ENCODE results near the gene RTF1. TPM values are rescaled to one million over a fixed set of nuclear protein-coding genes. Genes with fewer than 3 reads are reported as not detected.

RTF1 gene
- polyA plus RNA-seq, 3 donors, result 11.2 to 19.1 (median 15.0) TPM

GRCh38 chr15:41408234-41408641 is 8.7 kb upstream of the RTF1 start:
- intact Hi-C loops (cut with micrococcal nuclease), result no loop called here
- Histone ChIP-seq H2AFZ (ENCODE audit: insufficient read depth, low read depth, low read length, poor library complexity, severe bottlenecking) (peak overlapping the region; percentile 11), H3K9me3 (replicated peaks in 1 of 2; ENCODE audit: control insufficient read depth in 1 of 2, insufficient read depth in 1 of 2, low read length in 2 of 2) (no peaks in the 10 kb centered on the region), H3K27ac (ENCODE audit: low read depth in 1 of 2, low read length in 2 of 2) (peak overlapping the region; percentile 34 to 78), H3K4me3 (replicated peaks in 1 of 3; ENCODE audit: low read depth in 2 of 3, low read length in 3 of 3) (no peak overlapping the region), H4K20me1 (ENCODE audit: insufficient read depth, low read length) (no peaks in the 10 kb centered on the region), H3K9ac (ENCODE audit: insufficient read depth, low read length, poor library complexity, severe bottlenecking) (no peak overlapping the region), H3K79me2 (ENCODE audit: insufficient read depth, low read length) (no peaks in the 10 kb centered on the region), H3K4me1 (ENCODE audit: control insufficient read depth in 1 of 2, insufficient read depth in 2 of 2, low read length in 2 of 2) (peaks cover 49 to 64% of the 10 kb centered on the region in 2 donors), H3K4me2 (replicated peaks; ENCODE audit: extremely low read depth, low read length, poor library complexity, severe bottlenecking) (no peak overlapping the region), H3K36me3 (replicated peaks in 1 of 2; ENCODE audit: control insufficient read depth in 1 of 2, insufficient read depth in 2 of 2, low read length in 2 of 2) (no peaks in the 10 kb centered on the region), H3K27me3 (ENCODE audit: control insufficient read depth in 2 of 2, insufficient read depth in 2 of 2, low read length in 2 of 2) (no peaks in the 10 kb centered on the region)
- H3K27me3 Mint-ChIP-seq (ENCODE audit: low read depth in 3 of 3), result peaks cover 0 to 2% (median 0%) of the 10 kb centered on the region in 3 donors
- peak overlapping the region; percentile 41 to 91 (median 85) for H3K27ac Mint-ChIP-seq
- H3K36me3 Mint-ChIP-seq, result no peaks in the 10 kb centered on the region
- WGBS (ENCODE audit: insufficient coverage), result 100% methylated on average over 1 of the region's 2 CpGs
- peak in 2 of 3 donors; percentile 20 to 25 for DNase-seq
- no peak overlapping the region for H3K4me3 Mint-ChIP-seq
- H3K9me3 Mint-ChIP-seq, result peaks cover 0 to under 1% (median 0%) of the 10 kb centered on the region in 7 donors
- TF ChIP-seq CTCF (IDR thresholded peaks at IDR 0.05), result no peak
- H3K4me1 Mint-ChIP-seq, result peaks cover 53% of the 10 kb centered on the region

DNA sequence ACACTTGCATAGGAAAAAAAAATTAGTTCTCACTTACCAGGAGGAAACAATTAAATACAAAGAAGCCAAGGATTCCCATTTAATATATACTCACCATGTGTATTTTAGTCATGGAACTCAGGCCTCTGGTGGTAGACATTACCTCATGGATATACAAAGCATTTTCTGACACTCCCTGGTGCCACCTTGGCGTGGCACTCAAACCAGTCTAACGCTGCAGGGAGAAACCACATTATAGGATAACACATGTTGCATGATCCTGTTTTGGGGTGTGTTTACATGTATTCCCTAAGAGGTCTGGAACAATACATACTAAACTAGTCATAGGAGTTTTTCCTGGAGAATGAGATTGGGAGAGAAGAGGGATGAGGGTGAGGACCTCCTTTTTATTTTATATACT is 5.9 kb upstream of the RTF1 start:
- no peak for TF ChIP-seq CTCF (IDR thresholded peaks at IDR 0.05)
- Histone ChIP-seq H3K9ac (ENCODE audit: insufficient read depth, low read length, poor library complexity, severe bottlenecking) (no peak overlapping the region), H3K36me3 (replicated peaks in 1 of 2; ENCODE audit: control insufficient read depth in 1 of 2, insufficient read depth in 2 of 2, low read length in 2 of 2) (no peaks in the 10 kb centered on the region), H3K27me3 (ENCODE audit: control insufficient read depth in 2 of 2, insufficient read depth in 2 of 2, low read length in 2 of 2) (no peaks in the 10 kb centered on the region), H3K79me2 (ENCODE audit: insufficient read depth, low read length) (peaks cover 9% of the 10 kb centered on the region), H4K20me1 (ENCODE audit: insufficient read depth, low read length) (no peaks in the 10 kb centered on the region), H3K27ac (ENCODE audit: low read depth in 1 of 2, low read length in 2 of 2) (peak overlapping the region in 1 of 2 donors; percentile 77), H3K4me1 (ENCODE audit: control insufficient read depth in 1 of 2, insufficient read depth in 2 of 2, low read length in 2 of 2) (peaks cover 46 to 47% of the 10 kb centered on the region in 2 donors), H3K4me2 (replicated peaks; ENCODE audit: extremely low read depth, low read length, poor library complexity, severe bottlenecking) (no peak overlapping the region), H3K9me3 (replicated peaks in 1 of 2; ENCODE audit: control insufficient read depth in 1 of 2, insufficient read depth in 1 of 2, low read length in 2 of 2) (no peaks in the 10 kb centered on the region), H2AFZ (ENCODE audit: insufficient read depth, low read depth, low read length, poor library complexity, severe bottlenecking) (no peak overlapping the region), H3K4me3 (replicated peaks in 1 of 3; ENCODE audit: low read depth in 2 of 3, low read length in 3 of 3) (no peak overlapping the region)
- Mint-ChIP-seq H3K27me3 (ENCODE audit: low read depth in 3 of 3) (peaks cover 0 to 2% (median 0%) of the 10 kb centered on the region in 3 donors), H3K36me3 (peaks cover 0 to 4% of the 10 kb centered on the region in 2 donors), H3K9me3 (peaks cover 0 to 1% (median 0%) of the 10 kb centered on the region in 7 donors), H3K27ac (peak overlapping the region in 6 of 7 donors; percentile 76 to 97 (median 82)), H3K4me3 (no peak overlapping the region), H3K4me1 (peaks cover 39% of the 10 kb centered on the region)
- no CpG with 5 or more reads among the region's 2 CpGs for WGBS (ENCODE audit: insufficient coverage)
- intact Hi-C loops (cut with micrococcal nuclease), result loop anchor here (5.0 to 10.0 kb wide), 2 partner anchors 126 to 294 kb away; partner anchors contain the start of gene INO80 (in 1 of the 2)
- no peak for DNase-seq

All from CD14-positive monocyte (primary cell).